ENCODE data around the gene PACS2.

- TF ChIP-seq CTCF (IDR thresholded peaks at IDR 0.05) (no peak), POLR2A (IDR thresholded peaks at IDR 0.05) (no peak), EP300 (IDR thresholded peaks at IDR 0.05) (peak in 1 of 2 donors; percentile 70)
Measured at GRCh38 chr14:105275267-105275946, 39.1 kb upstream of the PACS2 start.
